Activated CD4-positive, CD25-positive, alpha-beta regulatory T cell treated with anti-CD3 and anti-CD28 coated beads, Interleukin-2, amount 50 U/mL, for 16 hours (primary cell): ENCODE data around the gene GRM8.

Experiments
- DNase-seq: peaks from one replicate; pipeline ENCODE4 v3.0.0-alpha.2; 2020; ENCODE audit warnings: low read depth, low spot score

The GRM8 gene

DNA sequence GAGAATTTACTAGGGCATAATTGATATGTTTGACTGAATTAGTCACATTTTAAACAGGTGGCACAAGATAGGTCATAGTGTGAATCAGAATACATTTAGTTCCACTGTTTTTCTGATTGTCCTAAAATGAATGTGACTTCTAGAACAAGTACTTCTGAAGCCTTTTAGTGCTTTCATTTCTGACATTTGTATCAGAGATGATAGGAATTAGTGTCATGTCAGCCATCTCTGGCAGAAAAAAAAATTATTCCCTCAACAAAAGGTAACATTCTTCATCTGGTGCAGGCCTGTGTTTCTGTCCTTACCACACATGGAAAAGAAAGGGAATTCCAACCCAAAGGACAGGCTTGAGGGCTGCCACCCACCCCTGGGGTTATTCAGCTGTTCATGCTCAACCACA, 21.3 kb downstream of the GRM8 start:
- no peak for DNase-seq

DNA sequence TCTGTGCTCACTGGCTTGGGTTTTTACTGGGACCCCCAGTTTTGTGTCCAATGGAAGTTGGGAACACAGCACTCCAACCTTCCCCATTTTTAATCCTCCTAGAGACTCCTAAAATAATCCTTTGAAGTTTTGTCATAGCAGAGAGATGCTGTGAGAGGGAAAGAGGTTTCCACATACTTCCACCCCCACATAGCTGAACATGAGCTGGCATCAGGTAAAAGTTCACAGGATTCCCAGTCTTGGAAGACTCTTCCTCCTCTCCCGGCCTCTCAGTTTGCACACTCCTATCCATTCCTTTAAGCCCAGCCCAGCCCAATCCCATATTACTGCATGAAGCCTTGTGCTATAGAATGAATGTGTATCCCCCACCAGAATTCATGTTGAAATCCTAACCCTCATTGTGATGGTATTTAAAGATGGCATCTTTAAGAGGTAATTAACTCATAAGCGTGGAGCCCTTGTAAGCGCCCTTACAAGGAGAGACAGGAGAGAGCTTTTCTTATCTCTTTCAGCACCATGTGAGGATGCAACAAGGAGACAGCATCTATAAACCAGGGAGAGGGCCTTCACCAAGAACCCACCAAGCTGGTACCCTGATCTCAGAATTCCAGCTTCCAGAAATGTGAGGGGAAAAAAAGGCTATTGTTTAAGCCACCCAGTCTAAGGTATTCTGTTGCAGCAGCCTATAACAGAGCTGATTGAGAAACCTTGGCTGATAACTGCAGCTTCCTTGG, 22.4 kb downstream of the GRM8 start:
- no peak for DNase-seq

DNA sequence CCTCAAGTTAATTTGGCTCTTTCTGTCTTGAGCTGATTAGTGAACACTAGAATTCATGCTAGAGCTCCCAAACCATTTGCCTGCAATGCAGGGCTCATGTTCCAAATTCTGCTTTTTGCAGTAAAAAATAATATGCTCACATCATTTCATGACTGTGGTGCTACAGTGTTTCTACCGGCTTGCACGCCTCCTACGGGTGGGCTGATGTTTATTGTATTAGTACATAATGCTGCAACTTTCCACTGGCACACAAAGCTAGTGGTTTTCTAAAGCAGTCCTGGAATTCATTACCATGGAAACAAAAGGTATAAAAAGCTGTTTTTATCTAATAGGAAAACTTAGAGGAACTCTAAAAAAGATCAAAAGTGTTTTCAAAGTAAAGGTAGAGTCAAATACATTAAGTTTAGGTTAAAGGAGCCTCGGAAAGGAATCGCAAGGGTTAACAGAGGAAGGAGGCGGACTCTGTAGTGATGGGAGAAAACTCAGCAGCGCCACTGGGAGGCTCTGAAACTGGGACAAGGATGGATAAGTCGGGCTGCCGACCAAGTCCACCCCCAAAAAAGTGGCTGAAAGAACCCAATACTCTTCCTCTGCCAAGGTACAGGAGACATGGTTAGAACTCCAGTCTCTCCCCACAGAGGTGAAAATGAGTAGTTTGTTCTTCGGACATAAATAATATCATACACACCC, 25.9 kb downstream of the GRM8 start:
- no peak for DNase-seq

DNA sequence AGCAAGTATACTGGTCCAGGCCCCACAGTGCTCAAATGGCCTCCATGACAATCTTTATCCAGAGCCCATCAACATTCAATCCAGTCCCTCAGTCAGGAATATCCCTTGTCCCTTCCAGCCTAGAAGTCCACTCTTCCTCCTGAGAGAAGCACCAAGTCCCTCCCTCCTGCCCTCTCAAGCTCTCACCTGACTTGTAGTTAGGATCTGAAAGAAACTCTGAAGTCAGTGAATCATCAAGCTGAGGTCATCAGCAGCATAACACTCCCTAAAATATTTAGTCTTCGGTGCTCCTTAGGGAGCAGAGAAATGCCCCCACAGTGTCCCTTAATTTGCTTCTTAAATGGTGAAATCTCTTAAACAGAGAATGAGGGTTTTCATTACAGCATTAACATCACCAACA, 31.0 kb downstream of the GRM8 start:
- no peak for DNase-seq

DNA sequence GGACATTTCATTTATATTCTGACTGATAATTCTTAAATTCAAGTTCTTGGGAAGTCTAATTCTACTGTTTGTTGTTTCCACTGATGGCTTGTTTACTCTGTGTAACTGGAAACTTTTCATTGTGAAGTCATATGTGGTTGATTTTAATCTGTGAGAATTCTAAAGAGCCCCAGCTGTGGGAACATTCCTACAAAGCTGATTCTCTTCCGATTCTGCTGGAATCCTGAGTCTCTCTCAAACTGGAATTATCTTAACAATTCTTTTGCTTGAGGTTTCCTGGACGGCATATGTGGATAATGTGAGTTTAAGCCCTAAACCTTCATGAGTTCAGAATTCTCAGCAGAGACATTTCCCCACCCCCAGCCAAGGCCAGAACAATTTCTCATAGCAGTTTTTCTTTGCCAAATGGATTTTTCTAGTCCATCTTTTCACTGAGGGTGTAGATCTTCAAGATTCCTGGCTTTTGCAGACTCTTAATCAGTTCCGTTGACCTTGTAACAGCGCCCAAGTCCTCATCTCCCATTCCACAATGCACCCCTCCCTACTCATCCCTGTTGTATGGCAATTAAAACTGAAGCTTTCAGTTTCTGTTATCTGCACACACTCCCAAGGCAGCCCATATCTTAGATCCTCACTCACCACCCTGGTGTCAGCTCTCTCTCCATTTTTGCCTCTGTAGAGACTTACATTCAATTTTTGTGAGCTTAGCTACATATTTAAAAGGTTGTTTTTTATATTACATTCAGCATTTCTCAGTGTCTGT, 37.6 kb downstream of the GRM8 start:
- DNase-seq = no peak

DNA sequence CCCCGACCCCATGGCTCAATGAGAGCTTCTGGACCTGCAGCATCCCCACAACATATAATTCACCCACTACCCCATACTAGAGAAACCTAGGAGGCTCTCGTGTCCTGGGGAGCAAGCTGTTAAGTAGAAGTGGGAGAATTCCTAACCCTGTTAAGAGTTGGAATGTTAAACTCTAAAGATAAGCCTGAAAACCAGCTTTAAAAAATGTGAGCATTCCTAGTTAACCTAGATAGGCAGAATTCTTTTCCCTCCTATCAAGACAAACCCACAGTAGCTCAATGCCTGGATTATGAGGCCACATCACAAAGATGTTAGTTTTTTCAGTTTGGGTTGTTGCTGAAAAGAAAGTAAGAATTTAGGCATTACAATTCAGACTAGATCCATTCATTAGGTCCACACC, 42.9 kb downstream of the GRM8 start:
- no peak for DNase-seq

DNA sequence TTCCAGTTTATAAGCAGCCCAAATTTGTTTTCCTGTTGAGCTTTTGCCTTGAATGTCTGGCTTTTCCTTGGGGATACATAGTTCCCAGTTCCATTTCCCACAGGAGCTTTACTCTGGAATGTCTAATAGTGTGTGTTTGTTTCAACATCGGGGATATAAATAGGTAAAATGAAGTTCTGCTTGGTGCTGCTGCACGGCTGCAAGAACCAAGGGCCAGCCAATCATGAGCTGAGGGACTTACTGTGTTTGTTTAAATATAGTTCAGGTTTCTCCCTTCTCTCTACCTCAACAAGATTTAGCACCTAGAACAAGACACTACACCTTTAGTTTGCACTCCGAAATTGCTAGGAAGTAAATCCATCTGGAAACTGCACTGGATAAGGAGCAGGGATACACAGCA, 43.9 kb downstream of the GRM8 start:
- DNase-seq = no peak

DNA sequence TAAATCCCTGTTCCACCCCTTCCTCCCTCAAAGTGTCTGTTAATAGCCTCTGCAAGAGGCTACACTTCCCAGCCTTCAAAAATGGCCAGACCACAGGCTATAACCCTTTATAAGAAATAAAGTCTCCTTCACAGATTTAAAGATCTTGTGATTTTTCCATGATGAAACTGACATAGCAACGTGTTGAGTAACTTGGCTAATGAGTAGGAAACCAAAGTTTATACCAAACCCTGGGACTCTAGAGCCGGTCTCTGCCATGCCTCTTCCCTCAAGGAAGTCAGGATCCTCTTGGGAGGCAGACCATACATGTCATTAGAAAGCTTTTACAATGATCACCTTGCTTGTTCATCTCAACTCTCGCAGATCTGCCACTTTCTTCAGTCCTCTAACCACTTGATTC, 44.4 kb downstream of the GRM8 start:
- DNase-seq = no peak

DNA sequence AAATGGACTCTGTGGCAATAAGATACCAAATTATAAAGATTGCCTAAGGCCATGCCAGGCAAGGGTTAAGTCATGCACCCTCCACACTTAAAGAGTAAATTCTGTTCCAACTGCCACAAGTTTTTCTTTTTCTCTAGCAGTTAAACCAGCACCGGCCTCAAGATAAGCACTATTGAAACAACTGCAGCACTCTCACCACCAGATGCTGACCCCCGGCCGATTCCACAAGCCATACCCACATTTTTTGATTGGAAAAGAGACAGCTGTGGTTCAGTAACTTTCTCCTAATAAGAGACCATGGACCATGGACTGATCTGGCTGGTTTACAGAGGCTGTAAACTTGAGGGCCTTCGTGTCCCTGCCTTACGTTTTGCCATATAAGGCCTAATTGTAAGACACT, 44.9 kb downstream of the GRM8 start:
- no peak for DNase-seq

DNA sequence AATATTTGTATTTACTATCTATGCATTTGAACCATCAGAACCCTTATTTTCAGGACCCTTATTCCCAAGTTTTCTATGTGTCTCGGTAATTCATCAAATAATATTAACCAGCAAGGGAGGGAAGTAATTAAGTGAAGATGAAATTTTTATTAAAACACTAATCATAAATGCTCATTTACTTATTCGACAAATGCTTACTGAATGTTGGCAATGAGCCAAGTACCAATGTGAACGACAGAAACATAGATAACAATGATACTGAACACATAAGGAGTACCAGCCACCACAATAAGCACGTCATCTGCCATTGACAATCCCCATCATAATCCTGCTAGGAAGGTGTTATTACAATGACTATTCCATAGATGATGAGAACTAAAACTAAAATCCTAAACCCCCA, 45.5 kb downstream of the GRM8 start:
- DNase-seq = no peak

DNA sequence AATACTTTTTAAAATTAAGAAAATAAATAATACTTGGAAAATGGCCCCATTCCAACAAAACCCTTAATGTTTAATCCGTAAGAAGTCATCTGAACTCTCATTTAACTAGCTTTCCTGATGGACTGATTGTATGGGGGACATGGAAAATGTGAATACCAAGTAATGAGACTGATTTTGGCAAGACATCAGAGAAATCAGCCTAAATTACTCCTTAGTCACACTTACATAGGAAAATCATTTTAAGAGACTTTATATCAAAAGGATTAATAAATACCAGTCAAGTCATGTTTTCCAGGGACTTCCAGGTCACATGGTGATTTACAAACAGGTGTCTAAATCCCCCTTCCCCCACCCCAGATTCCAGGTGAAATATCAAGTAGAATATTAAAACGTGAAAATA, 58.2 kb downstream of the GRM8 start:
- no peak for DNase-seq

DNA sequence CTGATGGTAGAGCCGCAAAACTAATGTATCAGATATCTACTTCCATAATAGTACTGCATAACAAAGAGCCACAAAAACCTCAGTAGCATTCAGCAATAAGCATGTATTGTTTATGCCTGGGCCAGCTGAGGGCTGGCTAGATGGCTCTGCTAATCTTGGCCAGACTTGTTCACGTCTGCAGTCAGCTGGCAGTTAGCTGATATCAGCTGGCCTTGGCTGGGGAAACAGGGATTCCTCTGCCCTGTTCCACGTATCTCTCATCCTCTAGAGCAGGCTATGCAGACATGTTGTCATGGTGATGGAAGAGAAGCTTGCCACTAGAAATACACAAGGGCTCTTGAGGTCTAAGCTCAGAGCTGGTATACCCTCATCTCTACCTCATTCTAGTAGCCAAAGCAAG, 62.9 kb downstream of the GRM8 start:
- no peak for DNase-seq

DNA sequence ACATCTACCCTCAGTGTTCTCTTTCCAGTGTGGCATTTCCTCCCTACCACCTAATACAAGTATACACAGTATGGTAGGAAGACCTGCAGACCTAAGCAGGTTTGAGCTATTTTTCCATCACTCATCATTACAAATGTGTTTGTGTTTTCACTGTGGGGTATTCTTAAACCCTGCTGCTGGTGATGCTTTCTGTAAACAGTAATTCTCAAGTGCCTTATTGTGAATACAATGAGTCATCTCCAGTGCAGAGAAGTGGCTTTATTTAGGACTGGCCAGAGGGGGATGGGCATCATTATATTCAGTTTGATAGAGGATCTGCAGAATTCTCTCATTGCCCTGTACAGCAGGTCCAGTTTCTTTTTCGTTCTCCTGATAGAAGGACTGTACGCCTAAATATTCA, 63.7 kb downstream of the GRM8 start:
- no peak for DNase-seq

DNA sequence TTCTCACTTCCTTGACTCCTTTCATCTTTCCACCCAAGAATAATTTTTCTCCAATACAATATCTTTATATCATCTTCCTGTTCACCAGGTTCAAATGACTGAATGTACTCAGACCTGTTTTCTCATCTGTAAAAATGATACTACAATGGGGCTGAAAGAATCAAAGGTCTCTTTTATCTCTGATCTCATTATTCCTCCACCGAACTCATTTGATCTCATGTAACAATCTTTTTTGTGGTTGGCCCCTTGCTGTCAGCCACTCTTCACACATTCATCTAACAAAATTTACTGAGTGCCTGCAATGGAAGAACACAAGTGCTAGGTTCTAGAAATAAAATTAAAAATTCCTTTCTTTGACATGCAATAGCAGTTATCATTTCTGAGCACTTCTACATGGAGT, 65.0 kb downstream of the GRM8 start:
- DNase-seq = no peak

DNA sequence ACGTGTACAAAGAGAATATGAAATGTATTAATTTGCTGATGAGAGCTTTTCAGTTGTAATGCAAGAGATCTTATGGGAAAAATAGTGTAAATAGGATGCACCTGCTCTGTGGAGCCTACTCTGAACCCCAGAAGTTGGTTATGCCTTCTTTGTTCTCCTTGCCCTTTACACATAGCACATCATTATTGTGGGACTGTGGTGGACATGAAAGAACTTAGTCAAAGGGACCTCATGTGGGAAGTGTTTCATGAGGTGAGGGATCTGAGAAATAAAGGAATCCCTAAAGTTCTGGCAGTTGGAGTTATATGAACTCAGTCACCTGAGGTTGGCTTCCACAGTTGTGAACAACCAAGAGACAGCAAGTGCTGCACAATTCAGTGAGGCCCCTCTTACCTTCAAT, 66.1 kb downstream of the GRM8 start:
- no peak for DNase-seq

DNA sequence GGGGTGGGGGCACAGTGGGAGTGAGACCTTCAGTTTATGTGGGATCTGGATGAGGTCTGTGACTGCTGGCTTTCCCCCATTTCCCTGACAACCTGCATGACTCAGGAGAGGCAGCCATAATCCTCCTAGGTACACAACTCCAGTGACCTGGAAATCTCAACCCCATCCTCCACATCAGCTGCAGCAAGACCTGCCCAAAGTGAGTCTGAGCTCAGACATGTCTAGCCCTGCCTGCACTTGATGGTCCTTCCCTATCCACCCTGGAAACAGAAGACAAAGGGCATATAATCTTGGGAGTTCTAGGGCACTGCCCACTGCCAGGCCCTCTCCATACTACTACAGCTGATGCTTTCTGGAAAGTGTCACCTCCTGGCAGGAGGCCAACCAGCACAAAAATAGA, 75.6 kb downstream of the GRM8 start:
- DNase-seq = no peak

DNA sequence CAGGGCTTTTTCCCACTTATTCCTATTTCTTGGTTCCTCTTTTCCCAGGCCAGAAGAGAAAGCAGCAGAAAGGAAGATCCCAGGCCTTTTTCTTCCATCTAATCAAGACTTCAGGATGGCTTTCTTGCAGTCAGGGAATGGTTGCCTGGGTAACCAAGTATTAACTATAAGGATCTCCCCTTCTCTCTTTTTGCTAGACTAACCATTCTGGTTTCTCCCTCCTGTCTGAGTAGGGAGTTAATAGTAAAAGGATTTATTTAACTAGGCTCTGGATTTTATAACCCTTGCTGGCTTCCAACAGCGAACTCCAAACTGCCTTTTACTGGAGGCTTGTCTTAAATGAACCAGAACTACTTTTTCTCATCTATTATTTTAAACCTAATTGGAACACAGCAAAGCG, 90.4 kb downstream of the GRM8 start:
- DNase-seq = no peak

DNA sequence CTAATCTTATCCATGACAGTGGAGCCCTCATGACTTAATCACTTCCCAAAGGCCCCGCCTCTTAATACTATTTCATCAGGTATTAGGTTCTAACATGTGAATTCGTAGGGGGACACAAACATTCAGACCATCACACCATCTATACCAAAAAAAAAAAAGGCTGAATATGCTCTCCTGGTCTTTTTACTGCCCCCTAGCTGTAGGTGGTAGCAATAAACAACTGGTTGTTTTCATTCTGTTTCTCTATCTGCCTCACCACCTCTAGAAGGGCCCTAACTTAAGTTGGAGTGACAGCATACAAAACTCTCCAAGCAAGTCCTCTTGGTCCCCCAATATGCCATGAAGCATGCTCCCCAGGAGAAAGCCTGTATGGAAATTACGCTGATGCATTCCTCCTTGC, 94.1 kb downstream of the GRM8 start:
- no peak for DNase-seq

DNA sequence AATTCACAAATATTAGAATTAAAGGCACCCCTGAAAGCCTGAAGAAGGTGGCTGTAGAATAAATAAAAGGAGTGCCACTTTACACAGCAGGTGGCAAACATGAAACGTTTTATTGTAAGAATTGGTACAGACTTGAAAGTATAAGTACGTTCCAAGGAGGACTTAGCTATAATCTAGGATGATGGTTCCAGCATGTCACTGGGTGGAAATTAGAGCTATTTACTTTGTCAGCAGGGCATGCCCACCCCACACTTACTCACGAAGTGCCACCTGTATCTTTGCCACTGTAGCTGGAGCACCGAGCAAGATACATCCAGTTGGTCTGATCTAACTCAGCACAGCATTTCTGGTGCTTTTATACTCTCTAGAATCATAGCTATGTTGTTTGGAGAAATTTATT, 97.8 kb downstream of the GRM8 start:
- no peak for DNase-seq

DNA sequence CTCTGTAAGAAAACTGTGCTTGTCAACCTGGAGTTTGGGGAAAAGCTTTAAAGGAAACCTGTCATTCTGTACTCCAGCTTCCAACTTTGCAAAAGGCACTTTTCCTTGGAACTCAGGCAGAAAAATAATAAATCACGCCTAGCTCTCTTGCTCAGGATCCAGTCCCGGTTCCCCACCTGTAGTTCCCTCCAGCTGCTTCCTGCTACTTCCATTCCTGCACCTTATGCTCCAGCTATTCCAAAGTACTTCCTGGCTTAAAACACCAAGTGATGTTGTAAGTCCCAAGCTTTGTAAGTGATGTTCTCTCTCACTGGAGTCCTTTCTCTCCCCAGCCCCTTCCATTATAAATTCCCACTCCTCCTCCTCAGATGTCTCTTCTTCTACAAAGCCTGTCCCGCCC, 98.6 kb downstream of the GRM8 start:
- DNase-seq = no peak

DNA sequence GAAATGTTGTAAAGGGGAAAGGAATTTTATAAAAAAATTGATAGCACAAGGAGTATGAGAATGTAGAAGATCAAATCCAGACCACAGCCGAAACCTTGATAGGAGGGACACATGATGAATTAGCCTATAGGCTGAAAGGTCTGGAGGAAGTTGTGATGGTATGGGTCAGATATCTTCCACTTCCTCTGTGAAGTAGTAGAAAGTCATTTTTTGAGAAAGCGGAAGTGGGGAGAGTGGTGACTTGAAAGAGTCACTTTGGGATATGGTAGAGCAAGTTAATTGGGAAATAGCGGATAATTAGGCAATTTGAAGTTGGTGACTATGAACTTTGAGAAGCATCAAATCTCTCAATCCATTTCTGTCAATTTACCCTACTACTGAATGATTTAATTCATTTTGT, 99.4 kb downstream of the GRM8 start:
- DNase-seq = no peak

DNA sequence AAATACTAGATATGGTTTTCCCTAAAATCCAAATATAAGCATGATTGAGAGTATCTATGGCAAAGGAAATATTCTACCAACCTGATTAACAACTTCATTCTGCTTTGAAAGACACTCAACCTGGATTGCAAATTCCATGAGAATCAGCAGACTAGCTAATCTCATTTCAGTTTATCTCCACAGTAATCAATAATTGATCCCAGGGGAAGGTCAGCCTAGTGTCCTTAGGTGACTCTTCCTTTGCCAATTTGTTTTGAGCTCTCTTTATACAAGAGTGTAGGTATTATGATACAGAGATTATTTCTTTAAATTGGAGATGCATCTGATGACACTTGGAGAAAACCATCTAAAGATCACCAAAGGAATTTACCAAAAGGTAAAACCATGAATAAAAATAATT, 100.3 kb downstream of the GRM8 start:
- no peak for DNase-seq

DNA sequence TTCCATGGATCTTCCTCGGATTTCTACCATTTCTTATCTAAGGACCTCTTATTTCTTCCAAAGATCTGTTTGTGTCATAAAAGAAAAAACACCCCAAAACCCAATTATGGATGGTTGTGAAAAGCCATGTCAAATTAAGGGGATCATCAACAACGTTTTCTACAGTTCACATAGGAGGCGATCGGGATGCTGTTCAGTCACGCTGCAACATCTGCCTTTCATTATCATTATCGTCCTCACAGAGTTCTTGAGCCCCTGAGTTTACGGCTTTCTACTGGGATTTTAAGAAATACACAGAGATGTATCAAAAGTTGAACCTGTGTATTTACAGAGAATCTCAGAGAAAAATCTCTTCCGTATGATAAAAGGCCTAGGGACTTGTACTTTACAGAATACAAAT, 101.4 kb downstream of the GRM8 start:
- no peak for DNase-seq
